Stimulated activated CD8-positive, alpha-beta memory T cell treated with anti-CD3 and anti-CD28 coated beads, Interleukin-4, amount 100 ng/mL, for 4 hours (primary cell): ENCODE results near the gene DIP2C.

Experiments
- DNase-seq, 2 donors: peaks; one replicate each; pipeline ENCODE4 v3.0.0-alpha.2; 2020; ENCODE audit warnings: low read depth in 2 of 2, low spot score in 1 of 2

The DIP2C gene, protein sequence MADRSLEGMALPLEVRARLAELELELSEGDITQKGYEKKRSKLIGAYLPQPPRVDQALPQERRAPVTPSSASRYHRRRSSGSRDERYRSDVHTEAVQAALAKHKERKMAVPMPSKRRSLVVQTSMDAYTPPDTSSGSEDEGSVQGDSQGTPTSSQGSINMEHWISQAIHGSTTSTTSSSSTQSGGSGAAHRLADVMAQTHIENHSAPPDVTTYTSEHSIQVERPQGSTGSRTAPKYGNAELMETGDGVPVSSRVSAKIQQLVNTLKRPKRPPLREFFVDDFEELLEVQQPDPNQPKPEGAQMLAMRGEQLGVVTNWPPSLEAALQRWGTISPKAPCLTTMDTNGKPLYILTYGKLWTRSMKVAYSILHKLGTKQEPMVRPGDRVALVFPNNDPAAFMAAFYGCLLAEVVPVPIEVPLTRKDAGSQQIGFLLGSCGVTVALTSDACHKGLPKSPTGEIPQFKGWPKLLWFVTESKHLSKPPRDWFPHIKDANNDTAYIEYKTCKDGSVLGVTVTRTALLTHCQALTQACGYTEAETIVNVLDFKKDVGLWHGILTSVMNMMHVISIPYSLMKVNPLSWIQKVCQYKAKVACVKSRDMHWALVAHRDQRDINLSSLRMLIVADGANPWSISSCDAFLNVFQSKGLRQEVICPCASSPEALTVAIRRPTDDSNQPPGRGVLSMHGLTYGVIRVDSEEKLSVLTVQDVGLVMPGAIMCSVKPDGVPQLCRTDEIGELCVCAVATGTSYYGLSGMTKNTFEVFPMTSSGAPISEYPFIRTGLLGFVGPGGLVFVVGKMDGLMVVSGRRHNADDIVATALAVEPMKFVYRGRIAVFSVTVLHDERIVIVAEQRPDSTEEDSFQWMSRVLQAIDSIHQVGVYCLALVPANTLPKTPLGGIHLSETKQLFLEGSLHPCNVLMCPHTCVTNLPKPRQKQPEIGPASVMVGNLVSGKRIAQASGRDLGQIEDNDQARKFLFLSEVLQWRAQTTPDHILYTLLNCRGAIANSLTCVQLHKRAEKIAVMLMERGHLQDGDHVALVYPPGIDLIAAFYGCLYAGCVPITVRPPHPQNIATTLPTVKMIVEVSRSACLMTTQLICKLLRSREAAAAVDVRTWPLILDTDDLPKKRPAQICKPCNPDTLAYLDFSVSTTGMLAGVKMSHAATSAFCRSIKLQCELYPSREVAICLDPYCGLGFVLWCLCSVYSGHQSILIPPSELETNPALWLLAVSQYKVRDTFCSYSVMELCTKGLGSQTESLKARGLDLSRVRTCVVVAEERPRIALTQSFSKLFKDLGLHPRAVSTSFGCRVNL (N-terminal part only)

GRCh38 chr10:689452-690371 is at the start of gene DIP2C:
Gene DIP2C (minus strand): TSS chr10:689668. CDS start chr10:689578, 90 bp downstream.
- no peak for DNase-seq

- DNase-seq: no peak
Measured at GRCh38 chr10:734481-734880, 45.0 kb upstream of the DIP2C start.

DNA sequence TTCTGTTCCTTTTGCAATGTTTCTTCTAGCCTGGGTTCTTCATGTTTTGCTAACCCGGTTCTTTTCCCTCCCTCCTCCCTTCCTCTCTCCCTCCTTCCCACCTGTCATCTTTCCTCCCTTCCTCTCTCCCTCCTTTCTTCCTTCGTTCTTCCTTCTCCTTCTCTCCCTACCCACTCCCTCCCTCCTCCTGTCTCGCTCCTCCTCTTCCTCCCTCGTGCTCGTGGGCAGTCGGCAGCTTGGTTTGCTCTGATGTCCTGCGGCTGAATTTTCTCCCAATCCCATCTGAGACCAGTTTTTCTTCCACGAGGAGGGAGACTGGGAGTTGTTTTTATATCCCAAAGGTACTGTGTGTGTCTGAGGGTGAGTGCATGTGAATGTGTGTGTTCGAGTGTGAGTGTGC is 43.6 kb upstream of the DIP2C start:
- DNase-seq: no peak

GRCh38 chr10:729213-729612 is 39.7 kb upstream of the DIP2C start:
- DNase-seq: no peak

DNA sequence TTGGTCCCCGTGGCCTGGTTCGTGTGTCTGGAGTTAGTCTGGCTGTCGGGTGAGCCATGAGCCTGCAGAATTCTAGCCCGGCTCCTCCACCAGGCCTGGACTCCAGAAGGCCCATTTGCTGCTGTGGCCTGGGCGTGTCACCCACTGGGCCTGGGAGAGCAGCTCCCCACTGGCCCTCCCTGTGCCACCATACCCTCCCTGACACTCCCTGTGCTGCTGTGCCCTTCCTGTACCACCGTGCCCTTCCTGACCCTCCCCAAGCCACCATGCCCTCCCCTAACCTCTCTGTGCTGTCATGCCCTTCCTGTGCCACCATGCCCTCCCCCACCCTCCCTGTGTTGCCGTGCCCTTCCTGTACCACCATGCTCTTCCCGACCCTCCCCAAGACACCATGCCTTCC is 39.1 kb upstream of the DIP2C start:
- DNase-seq: no peak

DNA sequence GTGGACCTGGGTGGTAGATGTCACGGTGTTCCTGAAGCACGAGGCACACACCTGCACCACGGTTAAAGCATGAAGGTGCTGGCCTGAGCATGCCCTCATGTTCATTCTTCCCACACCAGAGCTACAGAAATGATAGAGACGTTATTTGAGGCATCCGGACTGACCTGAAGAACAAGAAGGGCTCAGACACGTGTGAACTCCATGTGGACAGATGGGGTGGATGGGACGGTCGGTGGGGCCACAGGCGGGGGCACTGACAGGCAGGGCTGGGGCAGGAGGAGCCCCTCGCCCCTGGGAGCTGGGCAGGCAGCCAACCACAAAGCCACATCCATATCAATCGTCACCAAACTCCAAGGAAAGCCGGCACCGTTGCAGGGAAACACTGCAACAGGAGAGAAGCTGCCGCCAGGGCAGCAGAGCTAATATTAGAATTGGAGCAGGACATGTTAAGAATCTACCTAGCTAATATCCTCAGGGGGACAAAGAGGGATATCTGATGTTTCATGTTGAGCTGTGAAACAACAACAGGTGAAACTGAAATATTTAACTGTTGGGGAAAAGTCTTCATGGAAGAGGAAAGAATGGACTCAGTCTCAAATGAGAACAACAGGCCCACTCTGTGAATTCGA is 37.8 kb upstream of the DIP2C start:
- DNase-seq: no peak

GRCh38 chr10:725786-726185 is 36.3 kb upstream of the DIP2C start:
- DNase-seq: no peak

DNA sequence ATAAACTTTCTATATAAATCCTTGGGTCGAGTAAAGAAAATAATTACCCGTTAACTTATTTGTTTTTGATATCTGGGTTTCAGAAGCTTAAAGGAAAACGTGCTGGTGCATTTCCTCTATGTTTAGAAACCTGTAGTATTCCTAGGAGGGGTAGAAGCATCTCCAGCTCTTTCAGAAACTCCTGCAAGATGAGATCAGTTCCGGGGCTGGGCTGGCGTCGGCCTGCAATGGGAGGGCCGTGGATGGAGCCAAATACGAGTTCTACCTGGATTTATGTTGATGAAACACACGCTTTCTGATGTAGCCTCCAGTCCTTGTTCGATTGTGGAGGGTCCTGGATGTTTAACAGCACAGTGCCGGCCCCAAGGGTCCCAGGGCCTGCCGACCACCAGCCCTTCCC is 35.8 kb upstream of the DIP2C start:
- no peak for DNase-seq

DNA sequence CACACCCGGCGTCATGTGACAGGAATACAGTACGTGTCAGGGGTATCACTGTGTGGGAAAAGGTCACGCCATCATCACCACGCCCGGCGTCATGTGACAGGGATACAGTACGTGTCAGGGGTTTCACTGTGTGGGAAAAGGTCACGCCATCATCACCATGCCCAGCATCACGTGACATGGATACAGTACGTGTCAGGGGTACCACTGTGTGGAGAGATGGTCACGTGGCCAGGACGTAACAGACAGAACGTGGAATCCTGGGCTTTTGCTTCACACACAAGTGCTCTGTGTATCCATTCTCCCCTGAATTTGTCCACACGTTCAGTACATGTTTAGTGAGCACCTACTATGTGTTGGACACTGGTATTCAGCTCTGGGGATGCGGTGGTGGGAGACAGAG is 34.5 kb upstream of the DIP2C start:
- no peak for DNase-seq

DNA sequence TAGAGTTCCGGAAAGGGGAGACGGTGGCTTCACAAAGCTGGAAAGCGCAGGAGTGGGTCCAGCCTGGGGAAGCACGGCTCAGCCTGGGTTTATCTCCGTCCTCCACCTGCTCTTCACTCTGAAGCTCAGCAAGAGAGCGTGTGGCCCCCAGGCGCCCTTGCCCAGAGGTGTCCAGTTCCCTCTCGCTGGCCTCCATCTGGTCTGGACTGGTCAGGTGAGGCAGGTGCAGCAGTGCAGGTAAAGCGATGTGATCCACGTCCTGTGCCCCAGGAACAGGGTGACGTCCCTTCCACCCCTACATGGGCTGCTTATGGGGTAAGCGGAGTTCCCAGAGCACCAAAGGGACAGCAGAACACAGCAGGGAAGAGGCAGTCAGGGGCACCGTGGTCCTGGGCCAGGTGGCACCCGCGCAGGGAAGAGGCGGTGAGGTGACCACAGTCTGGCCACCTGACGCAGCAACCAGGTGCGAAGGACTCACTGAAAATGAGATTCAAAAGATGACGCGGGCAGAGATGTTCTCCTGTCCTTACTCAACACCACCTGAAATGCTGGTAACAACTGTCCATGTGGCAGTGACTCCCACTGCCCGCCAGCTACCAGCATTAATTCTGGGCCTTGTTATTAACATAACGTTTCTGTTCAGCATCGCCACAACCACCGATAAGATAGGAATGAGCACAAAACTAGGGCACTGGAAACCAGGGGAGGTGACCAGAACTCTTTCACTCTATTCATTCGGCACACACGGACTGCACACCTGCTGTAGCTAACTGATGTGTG is 33.0 kb upstream of the DIP2C start:
- DNase-seq: no peak

GRCh38 chr10:718143-718700 is 28.8 kb upstream of the DIP2C start:
- DNase-seq: no peak

GRCh38 chr10:717458-717857 is 28.0 kb upstream of the DIP2C start:
- DNase-seq: no peak

DNA sequence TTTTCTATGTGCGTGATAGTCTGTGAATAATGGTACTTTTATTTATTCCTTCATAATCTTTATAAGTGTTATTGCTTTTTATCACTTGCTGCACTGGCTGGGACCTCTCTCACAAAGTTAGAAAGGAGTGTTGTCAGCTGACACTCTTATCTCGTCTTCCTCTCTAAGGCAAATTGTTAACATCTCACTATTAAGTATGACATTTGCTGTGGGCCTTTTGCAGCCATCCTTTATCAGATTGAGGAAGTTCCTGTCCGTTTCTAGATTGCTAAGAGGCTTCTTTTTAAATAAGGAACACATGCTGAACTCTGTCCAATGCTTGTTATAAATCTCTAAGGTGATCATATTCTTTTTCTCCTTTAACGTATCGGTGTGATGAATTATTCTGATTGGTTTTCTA is 27.4 kb upstream of the DIP2C start:
- DNase-seq: no peak

DNA sequence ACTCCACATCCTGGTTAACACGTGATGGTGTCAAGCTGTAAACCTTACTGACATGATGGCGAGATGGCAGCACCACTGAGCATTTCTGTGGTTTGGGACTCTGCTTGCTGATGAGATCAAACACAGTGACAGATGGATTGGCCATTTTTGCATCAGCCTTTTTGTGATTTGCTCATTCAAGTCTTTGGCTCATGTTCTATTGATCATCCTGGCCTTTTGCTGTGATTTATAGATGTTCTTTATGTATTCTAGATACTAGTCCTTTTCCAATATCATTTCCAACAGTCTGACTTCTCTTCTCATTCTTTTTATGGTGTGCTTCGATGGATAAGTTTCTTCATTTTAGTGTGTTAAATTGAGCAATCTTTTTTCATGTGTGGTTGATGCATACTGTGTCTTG is 24.7 kb upstream of the DIP2C start:
- no peak for DNase-seq

DNA sequence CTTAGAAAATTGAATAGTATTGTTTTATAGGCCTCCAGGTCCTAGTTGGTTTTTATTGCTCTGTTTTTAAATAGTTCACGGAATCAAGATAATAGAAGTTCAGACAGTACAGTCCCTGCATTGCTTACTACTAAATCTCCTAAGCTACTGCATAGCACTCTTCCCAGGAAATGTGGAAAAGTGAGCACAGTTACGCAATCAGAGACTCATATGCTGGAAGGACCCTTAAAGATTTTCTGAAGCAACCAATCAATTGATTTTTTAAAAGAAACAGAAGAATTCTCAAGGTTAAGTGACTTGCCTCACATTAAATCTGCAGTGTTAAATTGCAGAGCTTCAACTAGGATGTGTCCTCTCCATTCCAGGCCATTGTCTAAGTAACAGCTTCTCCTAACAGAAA is 23.1 kb upstream of the DIP2C start:
- DNase-seq: no peak

GRCh38 chr10:712089-712488 is 22.6 kb upstream of the DIP2C start:
- DNase-seq: no peak

DNA sequence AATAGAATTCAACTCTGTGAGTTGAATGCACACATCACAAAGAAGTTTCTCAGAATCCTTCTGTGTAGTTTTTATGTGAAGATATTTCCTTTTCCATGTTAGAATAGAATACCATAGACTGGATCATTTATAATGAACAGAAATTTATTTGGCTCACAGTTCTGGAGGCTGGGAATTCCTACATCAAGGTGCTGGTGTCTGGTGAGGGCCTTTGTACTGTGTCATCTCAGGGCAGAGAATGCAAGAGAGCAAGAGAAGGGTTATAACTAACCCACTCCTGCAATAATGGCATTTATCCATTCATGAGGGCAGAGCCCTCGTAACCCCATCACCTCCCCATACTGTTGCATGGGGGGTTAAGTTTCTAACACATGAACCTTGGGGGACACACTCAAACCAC is 18.4 kb upstream of the DIP2C start:
- DNase-seq: no peak

- DNase-seq: no peak
Measured at GRCh38 chr10:707456-707855, 18.0 kb upstream of the DIP2C start.

DNA sequence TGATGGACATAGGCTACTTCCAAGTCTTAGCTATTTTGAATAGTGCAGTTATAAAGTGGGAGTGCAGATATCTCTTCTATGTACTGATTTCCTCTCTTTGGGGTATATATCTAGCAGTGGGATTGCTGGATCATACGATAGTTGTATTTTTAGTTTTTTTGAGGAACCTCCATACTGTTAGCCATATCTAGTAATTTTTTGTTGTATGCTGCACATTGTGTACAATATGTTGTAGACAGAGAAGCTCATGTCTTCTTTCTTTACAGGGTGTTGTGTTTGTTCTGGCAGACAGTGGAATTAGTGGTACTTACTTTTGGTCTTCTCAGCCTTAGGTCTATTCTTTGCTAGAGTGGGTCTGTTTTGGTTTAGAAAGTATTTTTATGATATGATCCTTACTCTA is 13.7 kb upstream of the DIP2C start:
- DNase-seq: no peak
